ENCODE measurements around the gene TRMT6.

Gene TRMT6, protein sequence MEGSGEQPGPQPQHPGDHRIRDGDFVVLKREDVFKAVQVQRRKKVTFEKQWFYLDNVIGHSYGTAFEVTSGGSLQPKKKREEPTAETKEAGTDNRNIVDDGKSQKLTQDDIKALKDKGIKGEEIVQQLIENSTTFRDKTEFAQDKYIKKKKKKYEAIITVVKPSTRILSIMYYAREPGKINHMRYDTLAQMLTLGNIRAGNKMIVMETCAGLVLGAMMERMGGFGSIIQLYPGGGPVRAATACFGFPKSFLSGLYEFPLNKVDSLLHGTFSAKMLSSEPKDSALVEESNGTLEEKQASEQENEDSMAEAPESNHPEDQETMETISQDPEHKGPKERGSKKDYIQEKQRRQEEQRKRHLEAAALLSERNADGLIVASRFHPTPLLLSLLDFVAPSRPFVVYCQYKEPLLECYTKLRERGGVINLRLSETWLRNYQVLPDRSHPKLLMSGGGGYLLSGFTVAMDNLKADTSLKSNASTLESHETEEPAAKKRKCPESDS

DNA sequence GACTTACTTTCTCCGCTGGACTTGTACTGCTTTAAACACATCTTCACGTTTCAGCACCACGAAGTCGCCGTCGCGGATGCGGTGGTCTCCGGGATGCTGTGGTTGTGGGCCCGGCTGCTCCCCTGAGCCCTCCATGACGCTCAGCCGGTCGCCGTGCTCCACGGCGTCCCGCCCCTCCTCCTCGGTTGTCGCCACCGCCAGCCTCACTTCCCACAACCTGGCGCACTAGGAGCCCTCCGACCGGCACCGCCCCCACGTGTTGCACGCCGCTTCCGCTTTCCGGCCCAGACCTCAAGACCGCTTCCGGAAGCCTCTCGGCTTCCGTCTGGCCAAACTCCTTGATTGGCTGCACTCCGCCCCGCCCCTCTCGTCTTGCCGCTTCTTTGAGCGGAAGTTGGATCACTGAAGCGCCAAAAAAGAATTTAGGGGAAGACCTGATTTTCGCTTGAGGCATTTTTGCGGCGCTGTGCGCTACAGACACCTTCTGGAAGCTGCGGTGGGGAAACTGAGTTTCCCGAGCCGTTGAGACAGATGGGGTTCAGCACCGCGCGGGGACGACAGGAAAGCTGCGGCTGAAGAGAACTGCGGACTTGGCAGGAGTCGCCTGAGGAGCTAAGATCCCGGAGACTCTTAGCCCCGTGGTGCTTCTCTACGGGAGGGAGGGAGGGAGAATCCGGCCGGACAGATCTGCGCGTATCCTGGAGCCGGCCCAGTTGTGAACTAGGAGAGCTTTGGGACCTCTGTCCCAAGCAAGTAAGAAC, at the start of gene TRMT6, which contains the start of gene MCM8:
Gene TRMT6 (minus strand): TSS at position 263 of the 761 bp plus-strand sequence. CDS start 128 bp downstream, at position 135.
Gene MCM8 (plus strand): TSS at position 382 of the 761 bp plus-strand sequence. CDS start 1,364 bp downstream, outside the sequence.
- DNase-seq = peak; percentile 96

DNA sequence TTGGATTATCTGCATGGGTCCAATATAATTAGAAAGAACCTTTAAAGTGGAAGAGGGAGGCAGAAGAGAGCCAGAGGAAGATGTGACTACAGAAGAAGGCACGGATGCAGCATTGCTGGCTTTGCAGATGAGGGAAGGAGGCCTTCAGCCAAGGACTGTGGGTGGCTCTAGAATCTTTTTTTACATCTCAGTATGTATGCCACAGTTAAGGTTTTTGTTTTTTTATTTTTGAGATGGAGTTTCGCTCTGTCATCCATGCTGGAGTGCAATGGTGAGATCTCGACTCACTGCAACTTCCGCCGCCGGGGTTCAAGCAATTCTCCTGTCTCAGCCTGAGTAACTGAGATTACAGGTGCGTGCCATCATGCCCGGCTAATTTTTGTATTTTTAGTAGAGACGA, 49.5 kb upstream of the TRMT6 start:
- no peak for DNase-seq

DNA sequence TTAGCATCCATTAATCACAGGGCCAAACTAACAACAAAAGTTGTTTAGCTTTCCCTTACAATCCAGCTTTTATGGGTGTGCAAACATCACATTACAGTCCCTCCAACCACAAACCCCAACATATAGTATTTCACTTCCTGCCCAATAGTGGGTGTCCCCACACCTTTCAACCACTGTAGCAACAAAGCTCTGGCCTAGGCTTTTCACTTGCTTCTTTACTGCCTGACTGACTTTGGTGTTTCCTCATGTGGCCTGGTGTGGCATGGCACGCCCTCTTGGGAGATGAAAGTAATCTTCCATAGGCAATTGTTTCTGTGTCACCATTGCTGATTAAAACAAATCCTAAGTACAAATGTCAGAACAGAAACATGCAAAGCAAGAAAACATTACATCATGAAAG, 46.4 kb upstream of the TRMT6 start:
- DNase-seq = no peak

DNA sequence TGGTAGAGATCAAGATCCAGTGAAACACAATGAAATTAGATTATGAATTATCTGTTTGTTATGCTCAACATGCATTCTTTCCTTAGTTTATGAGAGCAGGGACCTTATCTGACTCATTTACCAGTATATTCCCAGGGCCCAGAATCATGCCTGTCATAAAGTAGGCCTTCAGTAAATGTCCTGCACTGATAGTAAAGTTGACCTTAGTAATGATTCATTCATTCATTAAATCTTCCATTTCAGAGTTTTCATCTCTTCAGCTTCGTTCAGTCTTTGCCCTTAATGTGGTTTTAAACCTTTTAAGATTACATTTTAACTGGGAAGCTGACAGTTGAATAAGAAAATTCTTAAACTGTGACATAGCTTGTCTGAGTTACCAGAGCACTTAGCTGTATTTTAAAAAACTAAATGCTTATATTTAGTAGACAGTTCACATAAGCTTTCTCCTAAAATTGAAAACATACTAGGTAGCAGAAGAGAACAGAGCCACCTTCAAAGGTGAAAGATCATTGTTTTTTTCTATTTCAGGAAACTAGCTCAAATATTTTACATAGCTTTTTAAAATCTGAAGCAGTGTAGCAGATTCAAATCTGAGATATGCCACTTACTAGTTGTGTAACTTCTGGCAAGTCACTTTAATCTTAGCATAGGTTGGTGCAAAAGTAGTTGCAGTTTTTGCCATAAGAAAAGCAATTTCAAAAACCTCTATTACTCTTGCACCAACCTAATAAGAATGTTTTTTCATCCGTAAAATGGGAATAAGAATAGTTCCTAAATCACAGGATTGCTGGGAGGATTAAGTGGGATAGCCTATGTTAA, 41.5 kb upstream of the TRMT6 start:
- no peak for DNase-seq

DNA sequence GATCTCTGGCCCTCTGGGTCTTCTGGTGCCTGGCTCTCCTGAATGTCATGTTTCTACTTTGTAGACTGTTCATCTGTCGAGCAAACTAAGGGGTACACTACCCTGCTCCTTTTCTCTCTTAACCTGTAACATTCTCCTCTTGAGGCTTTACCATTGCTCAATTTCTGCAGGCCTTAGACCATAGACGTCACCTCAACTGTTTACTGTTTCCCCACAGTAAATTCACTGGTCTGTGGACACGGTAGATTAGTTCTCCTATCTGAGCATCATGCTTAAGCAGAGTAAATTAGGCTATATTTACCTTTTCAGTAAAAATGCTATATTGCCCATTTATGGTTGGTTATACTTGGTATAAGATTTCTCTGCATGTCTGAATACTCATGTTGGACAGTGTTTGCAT, 40.6 kb upstream of the TRMT6 start:
- no peak for DNase-seq

DNA sequence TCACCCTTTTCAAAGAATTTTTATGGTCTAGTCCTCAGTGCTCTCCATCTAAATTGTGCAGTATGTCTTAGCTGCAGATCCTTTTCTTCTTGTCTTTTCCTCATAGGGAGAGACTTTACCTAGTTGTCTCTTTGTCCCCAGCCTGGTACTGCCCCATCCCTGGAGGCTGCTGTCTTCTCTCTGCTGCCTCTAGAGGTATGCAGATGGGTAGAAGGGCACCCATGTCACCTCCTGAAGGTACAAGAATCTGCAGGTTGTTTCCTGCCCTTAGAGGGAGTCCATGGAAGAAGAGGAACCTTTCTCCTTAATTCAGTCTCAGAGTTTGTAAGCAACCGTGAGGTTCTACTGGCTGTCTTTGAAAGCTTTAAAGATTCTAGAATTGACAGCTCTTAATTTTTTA, 39.2 kb upstream of the TRMT6 start:
- DNase-seq = no peak

DNA sequence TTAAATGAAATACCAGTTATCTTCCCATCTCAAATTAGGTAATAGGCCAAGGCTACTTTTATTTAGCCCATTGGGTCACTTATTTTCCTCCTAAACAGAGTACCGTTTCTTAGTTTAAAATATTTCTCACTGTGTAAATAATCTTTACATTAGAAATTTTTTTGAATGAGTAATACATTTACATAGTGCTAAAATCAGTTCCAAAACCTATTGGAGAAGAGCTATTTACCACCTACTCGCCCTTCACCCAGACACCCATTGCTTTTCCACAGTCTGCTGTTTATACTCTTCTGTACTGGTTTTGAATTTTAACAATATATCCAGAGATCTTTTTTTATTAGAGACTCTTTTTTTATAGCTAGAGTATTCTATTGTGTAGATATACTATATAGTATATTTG, 37.0 kb upstream of the TRMT6 start:
- DNase-seq = no peak

DNA sequence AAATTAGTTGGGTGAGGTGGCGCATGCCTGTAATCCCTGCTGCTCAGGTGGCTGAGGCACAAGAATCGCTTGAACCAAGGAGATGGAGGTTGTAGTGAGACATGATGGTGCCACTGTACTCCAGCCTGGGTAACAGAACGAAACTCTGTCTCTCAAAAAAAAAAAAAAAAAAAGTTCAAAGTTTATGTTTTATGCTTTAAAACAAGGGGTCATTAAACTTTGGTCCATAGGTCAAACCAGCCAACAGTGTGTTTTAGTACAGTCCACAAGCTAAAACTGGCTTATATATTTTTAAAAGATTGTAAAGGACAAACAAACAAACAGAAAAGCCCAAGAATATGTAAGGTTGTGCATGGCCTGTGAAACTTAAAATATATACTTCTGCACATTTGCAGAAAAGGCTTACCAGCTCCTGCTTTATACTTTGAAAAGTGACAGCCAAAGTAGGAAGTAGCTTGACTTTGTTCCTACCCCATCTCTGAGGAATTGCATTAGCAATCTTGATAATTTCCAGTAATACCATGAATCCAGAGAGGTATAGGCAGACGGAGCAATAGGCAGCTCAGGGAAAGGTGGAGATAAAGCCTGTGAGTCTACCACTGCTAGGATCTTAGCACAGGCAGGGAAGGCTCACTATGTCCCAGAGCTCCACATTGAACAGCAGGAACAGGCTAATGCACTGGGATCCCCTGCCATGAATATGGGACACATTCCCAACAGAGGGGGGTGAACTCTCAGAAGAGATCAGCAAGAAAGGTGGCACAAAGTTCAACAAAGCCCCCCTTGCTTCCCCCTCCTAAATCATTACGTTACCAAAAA, 30.6 kb upstream of the TRMT6 start:
- DNase-seq = no peak

DNA sequence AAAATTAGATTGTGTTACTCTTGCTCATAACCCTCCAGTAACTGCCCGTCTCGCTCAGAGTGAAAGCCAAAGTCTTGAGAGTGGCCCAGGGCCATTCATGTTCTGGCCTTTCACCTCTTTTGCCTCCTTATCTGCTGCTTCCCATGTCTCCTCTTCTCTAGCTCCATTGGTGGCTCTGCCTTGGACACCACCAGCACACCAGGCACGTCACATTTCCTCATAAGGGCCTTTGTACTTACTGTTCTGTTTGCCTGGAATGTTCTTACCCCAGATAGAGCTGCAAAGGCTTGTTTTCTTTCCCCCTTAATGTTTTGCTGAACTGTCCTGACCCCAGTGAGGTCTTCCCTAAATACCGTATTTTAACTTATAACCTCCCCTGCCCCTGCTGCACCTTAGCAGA, 29.5 kb upstream of the TRMT6 start:
- DNase-seq = no peak

DNA sequence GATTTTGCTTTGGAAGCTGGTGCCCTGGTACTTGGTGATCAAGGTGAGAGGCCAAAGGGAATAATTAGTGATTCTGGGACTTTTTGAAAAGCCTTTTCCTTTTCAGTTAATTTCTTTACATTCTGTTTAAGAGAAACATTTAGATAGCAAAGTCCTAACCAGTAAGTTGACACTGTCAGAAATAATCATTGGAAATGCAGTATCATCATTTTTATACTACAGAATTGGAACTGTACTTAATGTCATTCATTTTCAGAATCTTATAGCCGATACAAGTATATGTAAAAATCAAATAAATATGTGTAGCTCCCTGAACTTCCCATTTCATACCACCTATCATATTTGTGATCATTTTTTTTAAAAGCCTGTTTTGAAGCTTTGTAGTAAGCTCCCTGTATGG, 27.6 kb upstream of the TRMT6 start:
- no peak for DNase-seq

DNA sequence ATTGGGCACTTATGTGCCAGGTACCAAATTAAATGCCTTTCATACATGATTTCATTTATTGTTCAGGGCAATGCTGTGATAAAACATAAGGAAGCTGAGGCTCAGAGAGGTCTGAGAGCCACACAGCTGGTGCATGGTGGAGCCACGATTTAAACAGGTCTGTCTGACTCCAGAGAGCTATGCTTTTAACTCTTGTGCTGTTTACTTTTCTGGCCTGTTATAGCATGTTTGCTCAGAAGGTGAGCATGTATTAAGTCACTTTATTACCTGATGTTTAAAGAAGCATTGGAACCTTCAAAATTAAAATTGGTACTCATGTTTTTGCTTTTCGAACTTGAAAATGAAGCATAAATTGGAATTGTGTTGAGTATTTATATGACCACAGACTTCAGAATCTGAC, 26.9 kb upstream of the TRMT6 start:
- no peak for DNase-seq

DNA sequence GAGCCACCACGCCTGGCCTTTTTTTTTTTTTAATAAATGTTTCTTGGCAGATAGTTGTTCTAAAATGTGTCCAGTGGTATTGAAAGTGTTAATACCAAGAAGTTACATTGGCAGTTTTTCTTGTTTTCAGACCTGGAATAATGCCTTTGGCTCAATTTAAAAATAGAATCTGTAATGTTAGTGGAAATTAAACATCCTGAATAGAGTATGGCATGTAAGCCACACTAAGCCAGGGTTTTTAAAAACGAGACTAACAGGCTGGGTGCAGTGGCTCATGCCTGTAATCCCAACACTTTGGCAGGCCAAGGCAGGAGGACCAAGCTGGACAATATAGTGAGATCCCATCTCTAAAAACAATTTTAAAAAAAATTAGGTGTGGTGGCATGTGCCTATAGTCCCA, 25.4 kb upstream of the TRMT6 start:
- DNase-seq = no peak

DNA sequence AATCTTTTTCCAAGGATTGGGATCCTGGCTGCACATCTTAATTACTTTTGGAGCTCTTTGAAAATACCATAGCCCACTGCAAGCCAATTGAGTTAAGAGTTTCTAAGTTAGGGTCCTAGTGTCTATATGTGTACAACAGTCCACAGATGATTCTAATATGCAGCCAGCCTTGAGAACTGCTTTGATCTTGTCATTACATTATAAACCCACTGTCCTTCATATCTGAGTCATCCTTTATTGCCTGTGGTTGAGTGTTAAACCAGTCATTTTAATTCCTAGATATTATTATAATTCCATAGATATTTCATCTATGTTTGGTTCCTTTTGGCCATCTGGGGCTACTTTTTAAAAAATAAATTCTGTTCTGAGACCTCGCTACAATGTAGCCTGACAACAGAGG, 24.2 kb upstream of the TRMT6 start:
- DNase-seq = no peak

DNA sequence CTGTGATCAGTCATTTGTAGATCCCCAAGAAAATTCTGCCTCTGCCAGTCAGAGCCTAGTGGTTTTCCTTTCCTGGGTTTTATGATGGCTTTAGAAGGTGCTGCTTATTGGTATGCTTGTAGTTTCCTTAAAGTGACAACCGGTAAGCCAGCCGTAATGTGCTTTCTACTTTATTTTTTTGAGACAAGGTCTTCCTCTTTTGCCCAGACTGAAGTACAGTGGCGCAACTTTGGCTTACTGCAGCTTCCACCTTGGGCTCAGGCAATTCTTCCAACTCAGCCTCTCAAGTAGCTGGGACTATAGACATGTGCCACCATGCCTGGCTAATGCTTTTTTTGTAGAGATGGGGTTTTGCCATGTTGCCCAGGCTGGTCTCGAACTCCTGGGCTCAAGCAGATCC, 23.6 kb upstream of the TRMT6 start:
- no peak for DNase-seq

DNA sequence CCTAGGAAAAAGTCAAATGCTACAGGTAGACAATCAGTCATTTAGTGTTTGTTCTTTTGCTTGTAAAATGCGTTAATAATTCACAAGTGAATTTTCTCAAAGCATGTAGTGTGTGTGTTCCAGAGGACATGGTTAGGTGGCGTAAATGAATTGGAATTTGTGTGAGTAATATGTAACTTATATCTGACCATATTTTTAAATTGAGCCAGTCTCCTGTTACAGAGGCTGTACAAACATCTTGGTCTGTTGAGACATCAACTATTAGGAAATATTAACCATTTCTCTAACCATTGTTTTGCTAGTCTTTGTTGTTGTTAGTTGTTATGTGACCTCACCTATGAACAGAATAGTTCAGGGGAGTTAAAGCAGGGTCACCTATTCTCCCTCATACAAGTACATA, 22.8 kb upstream of the TRMT6 start:
- no peak for DNase-seq

DNA sequence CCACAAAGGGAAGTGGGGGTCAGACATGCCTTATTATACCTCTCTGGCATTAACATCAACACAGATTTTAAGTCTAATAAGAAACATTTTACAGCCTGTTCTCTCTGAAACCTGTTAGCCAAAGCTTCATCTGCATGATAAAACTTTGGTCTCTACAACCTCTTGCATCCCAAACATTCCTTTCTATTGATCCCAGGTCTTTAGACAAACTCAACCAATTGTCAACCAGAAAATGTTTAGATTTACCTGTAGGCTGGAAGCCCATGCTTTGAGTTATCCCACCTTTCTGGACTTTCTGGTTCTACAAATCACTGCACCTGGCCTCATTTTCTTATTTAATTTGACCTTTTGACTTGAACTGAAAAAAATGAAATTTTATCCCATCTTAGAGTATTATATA, 20.9 kb upstream of the TRMT6 start:
- DNase-seq = no peak

DNA sequence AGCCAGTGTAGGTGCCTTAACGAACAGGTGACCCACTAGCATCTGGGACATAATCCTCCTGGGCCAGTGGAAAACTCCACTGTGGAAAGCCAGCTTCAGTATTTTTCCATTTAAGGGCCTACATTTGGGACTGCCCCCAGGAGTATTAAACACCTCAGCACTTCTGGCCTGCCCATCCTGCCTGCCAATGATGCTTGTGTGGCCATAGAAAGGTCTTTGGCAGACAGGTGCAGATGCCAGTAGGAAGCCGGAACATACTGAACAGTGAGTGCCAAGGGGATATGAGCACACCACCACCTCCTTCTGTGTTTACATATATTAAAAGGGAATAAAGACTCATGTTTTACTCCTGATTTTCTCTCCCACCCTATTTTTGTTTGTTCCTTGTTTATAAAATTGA, 20.0 kb upstream of the TRMT6 start:
- no peak for DNase-seq

DNA sequence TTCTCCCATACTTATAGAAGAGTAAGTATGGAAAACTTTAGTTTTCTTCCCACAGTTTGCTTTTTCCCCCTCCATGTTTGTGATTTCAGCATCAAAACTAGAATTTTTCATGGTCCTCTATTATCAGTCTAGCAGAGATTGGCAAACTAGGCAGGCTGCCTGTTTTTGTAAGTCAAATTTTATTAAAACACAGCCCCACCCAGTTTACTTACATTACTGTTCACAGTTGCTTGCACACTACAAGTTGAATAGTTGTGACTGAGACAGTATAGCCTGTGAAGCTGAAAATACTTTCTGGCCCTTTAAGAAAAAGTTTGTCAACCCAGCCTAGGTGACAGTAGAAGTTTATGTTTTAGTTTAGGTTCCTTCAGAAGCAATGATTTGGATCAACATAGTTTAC, 19.6 kb upstream of the TRMT6 start:
- DNase-seq = no peak

DNA sequence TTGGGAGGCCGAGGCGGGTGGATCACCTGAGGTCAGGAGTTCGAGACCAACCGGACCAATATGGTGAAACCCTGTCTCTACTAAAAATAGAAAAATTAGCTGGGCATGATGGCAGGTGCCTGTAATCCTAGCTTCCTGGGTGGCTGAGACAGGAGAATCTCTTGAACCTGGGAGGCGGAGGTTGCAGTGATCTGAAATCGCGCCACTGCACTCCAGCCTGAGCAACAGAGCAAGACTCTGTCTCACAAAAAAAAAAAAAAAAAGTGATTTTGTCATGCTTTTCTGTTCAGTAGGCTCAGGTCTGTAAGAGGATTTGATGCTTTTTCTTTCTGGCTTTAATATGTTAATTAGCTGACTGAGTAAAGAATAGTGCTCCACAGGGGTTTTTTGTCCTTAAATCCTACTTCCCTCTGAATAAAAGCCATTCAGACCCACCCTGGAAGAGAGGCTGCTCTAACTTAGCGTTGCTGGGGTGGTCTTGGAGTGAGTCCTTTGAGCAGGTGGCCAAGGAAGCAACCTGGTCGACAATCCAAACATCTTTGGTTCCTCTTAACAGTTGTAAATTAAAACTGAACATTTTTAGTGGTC, 19.1 kb upstream of the TRMT6 start:
- no peak for DNase-seq

DNA sequence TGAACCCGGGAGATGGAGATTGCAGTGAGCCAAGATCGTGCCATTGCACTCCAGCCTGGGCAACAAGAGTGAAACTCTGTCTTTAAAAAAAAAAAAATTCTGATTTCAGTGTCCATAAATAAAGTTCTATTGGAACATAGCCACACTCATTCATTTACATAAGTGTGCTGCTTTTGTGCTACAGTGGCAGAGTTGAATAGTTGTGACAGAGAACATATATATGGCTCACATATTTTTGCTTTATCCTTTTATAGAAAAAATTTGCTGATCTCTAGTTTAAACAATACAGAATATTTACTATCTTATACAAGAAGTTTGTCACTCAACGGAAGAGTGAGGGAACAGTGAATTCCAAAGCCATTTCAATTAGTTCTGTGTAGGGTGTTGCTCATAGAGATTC, 18.1 kb upstream of the TRMT6 start:
- DNase-seq = no peak

DNA sequence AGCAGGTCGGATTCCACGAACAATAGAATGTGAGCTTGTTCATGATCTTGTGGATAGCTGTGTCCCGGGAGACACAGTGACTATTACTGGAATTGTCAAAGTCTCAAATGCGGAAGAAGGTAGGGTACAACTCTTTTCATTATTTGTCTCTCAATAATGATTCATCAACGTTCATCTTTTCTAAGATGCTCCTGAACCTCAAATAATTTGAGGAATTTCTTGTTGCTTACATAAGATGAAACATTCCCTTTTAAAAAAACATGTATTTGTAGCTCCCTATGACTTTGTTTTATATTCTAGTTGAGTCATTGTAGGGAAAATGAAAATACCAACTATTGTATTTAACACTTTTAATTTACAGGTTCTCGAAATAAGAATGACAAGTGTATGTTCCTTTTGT, 17.1 kb upstream of the TRMT6 start:
- no peak for DNase-seq

DNA sequence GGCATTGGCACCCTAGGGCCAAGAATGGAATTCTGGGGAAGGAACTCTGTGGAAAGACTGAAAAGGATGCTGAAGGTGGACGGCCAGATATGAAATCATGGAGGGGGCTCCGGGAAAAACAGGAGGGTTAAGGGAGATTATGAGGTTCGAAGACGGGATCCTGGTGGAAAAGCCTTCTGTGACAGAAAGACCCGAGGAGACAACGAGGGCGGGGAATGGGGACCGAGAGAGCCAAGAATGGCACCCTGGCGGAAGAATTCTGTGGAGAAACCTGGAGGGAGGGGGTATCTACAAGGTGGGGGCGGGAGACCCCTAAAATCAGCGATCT, 426 bp downstream of the TRMT6 start:
- no peak for DNase-seq

Measured in left hindlimb (tissue), 1 donor.